ENCODE results near the gene CRLF2. TPM values are rescaled to one million over a fixed set of nuclear protein-coding genes. Genes with fewer than 3 reads are reported as not detected.

Gene CRLF2
- total and polyA plus RNA-seq, 2 experiments from 2014 or later: not detected

- DNase-seq (ENCODE audit: low spot score) (peak; percentile 83), ATAC-seq (peak; percentile 27)
- Mint-ChIP-seq H3K9me3 (peaks cover 72% of the 10 kb centered on the region), H3K27ac (no peak overlapping the region), H3K27me3 (ENCODE audit: insufficient read depth, low read depth, poor library complexity) (peaks cover 13% of the 10 kb centered on the region), H3K36me3 (ENCODE audit: low read depth) (peaks cover 9% of the 10 kb centered on the region), H3K4me1 (no peaks in the 10 kb centered on the region), H3K4me3 (no peak overlapping the region; the same call in 2 of the 3 replicates)
- Histone ChIP-seq H3K9me2 (ENCODE audit: insufficient read depth) (no peaks in the 10 kb centered on the region), H3K27me3 (ENCODE audit: insufficient read depth) (no peaks in the 10 kb centered on the region), H3K4me1 (ENCODE audit: insufficient read depth) (peaks cover 13% of the 10 kb centered on the region), H3K36me3 (ENCODE audit: insufficient read depth) (no peaks in the 10 kb centered on the region), H3K79me2 (replicated peaks; ENCODE audit: insufficient read depth) (no peaks in the 10 kb centered on the region), H3K27ac (ENCODE audit: low read depth) (peak overlapping the region; percentile 42; the same call in 1 of the 2 replicates), H3K4me3 (0 out of 2 replicates have a peak overlapping the region, but pooled peaks have one; percentile 24), H3F3A (replicated peaks; ENCODE audit: low read depth) (peaks cover 20% of the 10 kb centered on the region), H2AFZ (peak overlapping the region; percentile 81; the same call in 1 of the 2 replicates), H3K4me2 (0 out of 2 replicates have a peak overlapping the region, but pooled peaks have one; percentile 32), H4K20me1 (replicated peaks; ENCODE audit: insufficient read depth) (no peaks in the 10 kb centered on the region)
- TF ChIP-seq STAT1 (IDR thresholded peaks at IDR 0.05; ENCODE audit: unreplicated experiment) (no peak), CTCF (conservative IDR thresholded peaks at IDR 0.05; ENCODE audit: low read depth in 2 of 2) (peak; percentile 59 to 78)
These were observed 32.0 kb upstream of the CRLF2 start for GRCh38 chrX:1244164-1245076.

GRCh38 chrX:1242891-1243402 lies 30.5 kb upstream of the CRLF2 start:
- Histone ChIP-seq H3K4me1 (ENCODE audit: insufficient read depth) (peaks cover 11% of the 10 kb centered on the region), H3K27ac (ENCODE audit: low read depth) (peak overlapping the region; percentile 85), H3K27me3 (ENCODE audit: insufficient read depth) (no peaks in the 10 kb centered on the region), H3K4me3 (no peak overlapping the region), H3F3A (replicated peaks; ENCODE audit: low read depth) (peaks cover 12% of the 10 kb centered on the region; the same call in 1 of the 2 replicates), H4K20me1 (replicated peaks; ENCODE audit: insufficient read depth) (no peaks in the 10 kb centered on the region), H3K36me3 (ENCODE audit: insufficient read depth) (no peaks in the 10 kb centered on the region), H3K4me2 (peak overlapping the region; percentile 12; the same call in 1 of the 2 replicates), H3K9me2 (ENCODE audit: insufficient read depth) (no peaks in the 10 kb centered on the region), H3K79me2 (replicated peaks; ENCODE audit: insufficient read depth) (no peaks in the 10 kb centered on the region), H2AFZ (no peak overlapping the region)
- no peak overlapping the region for H3K4me3 Mint-ChIP-seq
- H3K27me3 Mint-ChIP-seq (ENCODE audit: insufficient read depth, low read depth, poor library complexity): peaks cover 9% of the 10 kb centered on the region
- ATAC-seq (peak; percentile 23; the same call in 2 of the 3 replicates), DNase-seq (ENCODE audit: low spot score) (peak; percentile 54)
- H3K27ac Mint-ChIP-seq: no peak overlapping the region
- no peaks in the 10 kb centered on the region for H3K4me1 Mint-ChIP-seq
- H3K36me3 Mint-ChIP-seq (ENCODE audit: low read depth): peaks cover 9% of the 10 kb centered on the region
- H3K9me3 Mint-ChIP-seq: peaks cover 76% of the 10 kb centered on the region
- TF ChIP-seq NANOG (IDR thresholded peaks at IDR 0.05; ENCODE audit: borderline replicate concordance) (no peak), REST (IDR thresholded peaks at IDR 0.05; ENCODE audit: unreplicated experiment) (no peak), CTCF (conservative IDR thresholded peaks at IDR 0.05; ENCODE audit: low read depth in 2 of 2) (no peak)

All from GM23338 (cell line).